DMS 273 (cell line): ENCODE measurements around the gene PPHLN1.

Experiments used
- DNase-seq: peaks from one replicate; lab custom pipeline; 2025; ENCODE audit not compliant: unreplicated experiment; lab: John Stamatoyannopoulos, UW

PPHLN1 gene

GRCh38 chr12:42475106-42475505 lies 149.1 kb downstream of the PPHLN1 start:
- DNase-seq = no peak

GRCh38 chr12:42477941-42478340 lies 152.0 kb downstream of the PPHLN1 start:
- no peak for DNase-seq

- no peak for DNase-seq
Measured at GRCh38 chr12:42481368-42481767, 155.4 kb downstream of the PPHLN1 start.

DNA sequence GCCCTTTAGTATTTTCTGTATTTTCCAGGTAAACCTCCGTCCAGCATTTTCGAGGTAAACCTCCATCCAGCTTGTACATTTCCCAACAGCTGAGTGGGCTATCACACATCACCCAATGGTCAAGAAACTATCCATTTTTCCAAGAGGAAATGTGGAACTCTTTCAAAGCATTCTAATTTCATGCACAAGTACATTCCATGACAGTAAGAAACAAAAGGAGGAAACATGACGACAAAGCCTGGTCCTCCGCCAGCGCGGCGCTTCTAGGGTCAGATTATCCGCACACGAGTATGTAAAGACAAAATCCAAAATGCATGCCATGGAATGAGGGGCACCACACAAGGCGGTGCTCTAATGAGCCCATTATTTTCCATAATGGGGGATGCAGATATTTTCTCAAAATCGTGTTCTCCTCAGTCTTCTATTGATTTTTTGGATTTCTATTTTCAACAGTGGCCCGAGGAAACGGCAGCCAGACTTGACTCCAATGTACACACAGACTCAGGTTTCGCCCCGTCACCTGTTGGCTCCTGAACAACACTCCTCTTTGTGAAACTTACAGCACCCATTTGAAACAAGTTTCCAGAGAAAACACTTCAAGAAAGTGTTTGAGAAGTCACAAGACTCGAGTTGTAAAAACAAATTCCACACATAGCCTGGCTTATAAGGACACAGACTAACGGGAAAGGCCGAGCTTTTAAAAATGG lies 156.2 kb downstream of the PPHLN1 start:
- no peak for DNase-seq

- DNase-seq = peak; percentile 86
Measured at GRCh38 chr12:42482748-42483520, 157.0 kb downstream of the PPHLN1 start.

- DNase-seq = peak; percentile 69
Measured at GRCh38 chr12:42483521-42483790, 157.5 kb downstream of the PPHLN1 start.

DNA sequence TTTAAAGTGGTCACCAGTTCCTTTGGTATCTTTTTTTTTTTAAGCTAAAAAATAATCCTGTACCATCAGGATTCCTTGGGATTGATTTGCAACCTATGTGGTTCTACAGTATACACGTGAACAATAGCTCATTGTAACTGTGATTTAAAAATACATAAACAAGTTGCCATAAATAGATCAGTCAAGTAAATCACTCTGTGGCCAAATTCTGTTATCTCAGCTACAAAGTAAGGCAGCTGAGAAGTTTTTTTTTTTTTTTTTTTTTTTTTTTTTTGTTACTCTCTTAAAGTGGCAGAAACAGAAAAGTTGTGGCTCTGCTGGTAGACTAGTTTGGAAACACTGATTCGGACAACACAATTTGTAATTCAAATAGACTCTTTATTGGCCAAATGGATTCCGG lies 159.0 kb downstream of the PPHLN1 start:
- DNase-seq = no peak

DNA sequence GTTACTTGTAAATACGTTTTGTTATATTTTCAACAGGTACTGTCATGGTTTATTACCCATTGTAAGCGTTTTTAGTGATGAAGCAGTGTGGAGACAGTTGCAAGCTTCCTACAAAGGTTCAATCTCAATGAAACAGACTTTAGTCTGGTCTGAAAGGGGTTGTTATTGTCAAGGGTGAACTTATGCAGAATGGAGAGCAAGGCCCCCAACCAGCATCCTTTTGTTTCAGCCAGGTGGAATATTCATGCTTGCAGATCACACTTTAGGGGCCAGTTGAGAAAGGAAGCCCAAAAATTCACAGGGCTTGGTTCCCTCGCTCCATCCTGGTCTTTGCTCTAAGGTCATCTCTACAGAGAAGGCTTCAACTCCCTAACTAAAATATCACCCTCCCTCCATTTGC lies 159.9 kb downstream of the PPHLN1 start:
- no peak for DNase-seq

DNA sequence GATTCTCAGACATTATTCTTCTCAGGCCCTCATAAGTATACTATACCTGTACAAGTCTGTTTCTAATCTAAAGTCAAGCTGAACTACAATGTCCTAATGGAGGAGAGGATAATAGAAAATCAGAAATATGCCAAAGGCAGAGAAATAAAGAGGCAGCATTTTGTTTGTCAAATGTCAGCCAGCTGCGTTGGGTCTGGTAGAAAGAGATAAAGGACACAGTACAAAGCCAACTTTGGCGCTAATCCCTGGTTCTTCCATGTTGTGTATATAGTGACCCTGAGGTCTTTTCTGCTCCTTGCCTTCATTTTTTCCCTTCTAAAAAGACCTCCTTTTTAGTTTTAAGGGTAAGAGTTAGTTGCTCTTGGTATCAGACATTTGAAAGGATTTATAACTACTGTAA lies 160.4 kb downstream of the PPHLN1 start:
- DNase-seq = no peak

- DNase-seq = no peak
Measured at GRCh38 chr12:42490261-42490842, 164.4 kb downstream of the PPHLN1 start.
